Naive B cell (primary cell): ENCODE data around the gene C6orf89. TPM values are rescaled to one million over a fixed set of nuclear protein-coding genes. Genes with fewer than 3 reads are reported as not detected.

Source experiments
- ATAC-seq, 2 donors: fragments of 150-1000 bp; cut with Tn5 transposase; 2 replicates each; pipeline ENCODE4 v1.10.0; 2021; ENCODE audit warnings: low read depth in 2 of 2, mild to moderate bottlenecking in 2 of 2, moderate library complexity in 2 of 2
- DNase-seq: peaks from one replicate; pipeline ENCODE4 v3.0.0; 2022
- H3K27ac Mint-ChIP-seq, 6 donors: one replicate each; pipeline ENCODE4 v1.8.0; 2020 to 2022; ENCODE audit warnings: mild to moderate bottlenecking in 6 of 6, mixed read lengths in 6 of 6, moderate library complexity in 5 of 6, inconsistent platforms in 2 of 6
- H3K27me3 Mint-ChIP-seq, 3 donors: one replicate each; pipeline ENCODE4 v1.8.0; 2021 to 2022; ENCODE audit warnings: mixed read lengths in 3 of 3, mild to moderate bottlenecking in 1 of 3
- H3K36me3 Mint-ChIP-seq, 2 donors: one replicate each; pipeline ENCODE4 v1.8.0; 2020 to 2022; ENCODE audit warnings: mixed read lengths in 2 of 2, inconsistent platforms in 1 of 2, mild to moderate bottlenecking in 1 of 2
- H3K4me1 Mint-ChIP-seq, 3 donors: one replicate each; pipeline ENCODE4 v1.8.0; 2020 to 2022; ENCODE audit warnings: mixed read lengths in 3 of 3, inconsistent platforms in 1 of 3, mild to moderate bottlenecking in 1 of 3, moderate library complexity in 1 of 3
- H3K4me3 Mint-ChIP-seq, 8 donors: one replicate each; pipeline ENCODE4 v1.8.0; 2020 to 2022; ENCODE audit warnings: mild to moderate bottlenecking in 8 of 8, mixed read lengths in 8 of 8, moderate library complexity in 8 of 8, inconsistent platforms in 2 of 8
- H3K9me3 Mint-ChIP-seq, 7 donors: one replicate each; pipeline ENCODE4 v1.8.0; 2020 to 2022; ENCODE audit warnings: mixed read lengths in 7 of 7, mild to moderate bottlenecking in 5 of 7, inconsistent platforms in 2 of 7, moderate library complexity in 1 of 7
- polyA plus RNA-seq, 6 donors: library from polyadenylated mRNA; unstranded; fragments of 300-500 nt; fragmentation: Illumina TruSeq; gene quantifications; one replicate each; pipeline ENCODE4 v1.2.3, GENCODE V29; 2021; ENCODE audit warnings: low read depth in 6 of 6

Gene C6orf89
- polyA plus RNA-seq, 6 donors from 2014 or later = 24.1 to 37.5 (median 34.4) TPM

GRCh38 chr6:36860126-36860525 is 25.6 kb upstream of the C6orf89 start:
- Mint-ChIP-seq H3K27me3 (no peaks in the 10 kb centered on the region), H3K4me1 (peaks cover 9 to 14% (median 10%) of the 10 kb centered on the region in 3 donors), H3K36me3 (peaks cover 21 to 29% of the 10 kb centered on the region in 2 donors), H3K9me3 (no peaks in the 10 kb centered on the region), H3K4me3 (no peak overlapping the region), H3K27ac (no peak overlapping the region)
- ATAC-seq = no peak
- DNase-seq = no peak

GRCh38 chr6:36862164-36862847 is 23.4 kb upstream of the C6orf89 start:
- H3K4me3 Mint-ChIP-seq = no peak overlapping the region
- peaks cover 11 to 26% of the 10 kb centered on the region in 2 donors for H3K36me3 Mint-ChIP-seq
- H3K9me3 Mint-ChIP-seq = no peaks in the 10 kb centered on the region
- ATAC-seq = no peak
- no peak overlapping the region for H3K27ac Mint-ChIP-seq
- H3K4me1 Mint-ChIP-seq = peaks cover 11 to 30% (median 18%) of the 10 kb centered on the region in 3 donors
- no peak for DNase-seq
- no peaks in the 10 kb centered on the region for H3K27me3 Mint-ChIP-seq

DNA sequence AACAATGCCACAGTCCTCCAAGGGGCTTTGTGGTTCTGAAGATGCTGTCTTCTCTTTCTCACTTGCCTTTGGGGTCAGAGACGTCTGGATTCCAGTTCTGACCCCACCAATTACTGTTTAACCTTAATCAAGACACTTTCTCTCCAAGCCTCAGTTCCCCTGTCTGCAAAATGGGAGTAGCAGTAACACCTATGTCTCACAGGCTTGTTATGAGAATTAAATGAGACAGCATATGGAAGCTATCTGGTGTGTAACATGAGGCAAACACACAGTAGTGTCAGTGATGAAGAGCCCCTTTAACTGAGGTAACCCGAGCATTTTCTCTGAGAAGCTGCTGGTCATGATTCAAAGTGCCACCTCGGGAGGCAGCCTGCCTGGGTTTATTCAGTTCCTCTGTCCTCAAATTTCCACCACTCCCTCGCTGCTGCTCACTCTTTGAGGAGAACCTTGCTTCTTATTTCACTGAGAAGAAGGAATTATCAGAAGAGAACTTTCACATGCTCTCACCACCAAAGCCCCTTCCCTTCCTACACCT is 22.8 kb upstream of the C6orf89 start:
- Mint-ChIP-seq H3K4me1 (peaks cover 17 to 36% (median 22%) of the 10 kb centered on the region in 3 donors), H3K9me3 (no peaks in the 10 kb centered on the region), H3K36me3 (peaks cover 11 to 32% of the 10 kb centered on the region in 2 donors), H3K4me3 (peak overlapping the region in 1 of 8 donors; percentile 24), H3K27ac (peak overlapping the region in 1 of 6 donors; percentile 70), H3K27me3 (no peaks in the 10 kb centered on the region)
- no peak for DNase-seq
- ATAC-seq = no peak

DNA sequence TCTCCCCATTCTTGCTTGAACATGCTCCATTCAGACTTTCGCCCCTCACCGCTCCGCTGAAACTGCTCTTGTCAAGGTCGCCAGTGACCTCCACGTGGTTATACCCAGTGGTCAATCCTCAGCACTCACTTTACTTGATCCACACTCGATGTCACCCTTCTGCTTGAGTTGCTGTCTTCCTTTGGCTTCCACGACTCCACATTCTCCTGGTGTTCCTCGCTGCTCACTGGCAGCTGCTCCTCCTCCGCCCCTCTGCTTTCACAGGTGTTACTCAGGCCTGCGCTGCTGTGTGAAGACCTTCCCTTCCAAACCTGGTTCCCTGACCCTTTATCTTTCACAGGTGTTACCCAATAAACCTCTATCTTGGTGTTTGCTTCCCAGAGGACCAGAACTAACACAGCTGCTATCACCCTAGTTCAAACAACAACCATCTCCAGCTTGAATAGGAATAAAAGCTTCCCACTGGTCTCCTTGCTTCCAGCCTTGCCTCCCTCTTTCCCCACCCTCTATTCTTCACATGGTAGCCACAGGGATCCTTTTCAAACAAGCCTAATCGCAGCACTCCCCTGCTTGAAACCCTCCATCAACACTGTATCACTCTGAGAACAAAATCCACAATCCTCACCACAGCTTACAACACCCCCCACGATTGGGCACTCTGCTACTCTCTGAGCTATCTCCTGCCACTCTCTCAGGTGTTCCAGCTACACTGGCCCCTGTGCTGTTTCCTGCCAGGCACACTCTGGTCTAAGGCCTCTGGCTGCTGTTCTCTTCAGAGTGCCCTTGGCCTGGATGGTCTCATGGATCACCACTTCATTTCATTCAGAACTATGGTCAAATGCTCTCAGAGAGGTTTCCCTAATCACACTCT is 21.8 kb upstream of the C6orf89 start:
- Mint-ChIP-seq H3K9me3 (no peaks in the 10 kb centered on the region), H3K4me1 (peaks cover 17 to 36% (median 22%) of the 10 kb centered on the region in 3 donors), H3K36me3 (peaks cover 11 to 34% of the 10 kb centered on the region in 2 donors), H3K27me3 (no peaks in the 10 kb centered on the region), H3K27ac (peak overlapping the region in 3 of 6 donors; percentile 6 to 15 (median 9)), H3K4me3 (no peak overlapping the region)
- ATAC-seq = no peak
- no peak for DNase-seq

DNA sequence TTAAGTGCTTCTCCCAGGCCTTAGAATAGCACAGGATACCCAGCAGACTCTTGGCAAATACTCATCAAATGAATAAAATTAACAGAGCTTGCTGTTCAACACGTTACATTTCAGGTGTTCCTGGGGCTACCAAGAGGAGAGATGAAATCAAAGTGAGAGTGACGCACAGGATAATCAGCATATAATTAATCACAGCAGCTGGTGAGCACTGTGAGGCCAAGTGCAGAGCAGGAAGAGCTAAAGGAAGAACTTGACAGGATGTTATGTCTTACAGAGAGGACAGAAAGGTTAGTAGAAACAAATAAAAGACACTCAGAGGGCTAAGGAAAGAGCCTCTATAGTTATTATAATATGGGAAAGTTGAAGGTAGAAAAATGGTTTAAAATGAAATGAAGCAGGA is 19.9 kb upstream of the C6orf89 start:
- H3K36me3 Mint-ChIP-seq = peaks cover 11 to 37% of the 10 kb centered on the region in 2 donors
- H3K9me3 Mint-ChIP-seq = no peaks in the 10 kb centered on the region
- H3K27ac Mint-ChIP-seq = no peak overlapping the region

GRCh38 chr6:36867471-36868224 is 18.1 kb upstream of the C6orf89 start:
- Mint-ChIP-seq H3K4me1 (peaks cover 26 to 54% (median 29%) of the 10 kb centered on the region in 3 donors), H3K27ac (peak overlapping the region in 3 of 6 donors; percentile 4 to 35 (median 23)), H3K36me3 (peaks cover 11 to 42% of the 10 kb centered on the region in 2 donors), H3K27me3 (no peaks in the 10 kb centered on the region), H3K9me3 (no peaks in the 10 kb centered on the region), H3K4me3 (peak overlapping the region in 1 of 8 donors; percentile 58)
- DNase-seq = no peak
- no peak for ATAC-seq

More for the DNA sequence above, 19.9 kb upstream of the C6orf89 start:
- DNase-seq (no peak), ATAC-seq (no peak)
- no peak overlapping the region for H3K4me3 Mint-ChIP-seq
- no peaks in the 10 kb centered on the region for H3K27me3 Mint-ChIP-seq
- peaks cover 23 to 50% (median 27%) of the 10 kb centered on the region in 3 donors for H3K4me1 Mint-ChIP-seq

- H3K27me3 Mint-ChIP-seq = no peaks in the 10 kb centered on the region
- H3K36me3 Mint-ChIP-seq = peaks cover 0 to 16% of the 10 kb centered on the region in 2 donors
- no peaks in the 10 kb centered on the region for H3K9me3 Mint-ChIP-seq
- H3K27ac Mint-ChIP-seq = no peak overlapping the region
- no peak overlapping the region for H3K4me3 Mint-ChIP-seq
- H3K4me1 Mint-ChIP-seq = peaks cover 26 to 51% (median 47%) of the 10 kb centered on the region in 3 donors
- no peak for DNase-seq
- no peak for ATAC-seq
Measured at GRCh38 chr6:36871686-36872085, 14.1 kb upstream of the C6orf89 start.

GRCh38 chr6:36873115-36873514 is 12.6 kb upstream of the C6orf89 start:
- peaks cover 0 to 8% of the 10 kb centered on the region in 2 donors for H3K36me3 Mint-ChIP-seq
- H3K27ac Mint-ChIP-seq = peak overlapping the region in 4 of 6 donors; percentile 41 to 91 (median 56)

GRCh38 chr6:36873612-36874442 is 11.9 kb upstream of the C6orf89 start:
- H3K27me3 Mint-ChIP-seq = peaks cover 0 to 8% (median 0%) of the 10 kb centered on the region in 3 donors
- peaks cover 0 to 8% of the 10 kb centered on the region in 2 donors for H3K36me3 Mint-ChIP-seq
- H3K9me3 Mint-ChIP-seq = no peaks in the 10 kb centered on the region
- H3K27ac Mint-ChIP-seq = peak overlapping the region in 4 of 6 donors; percentile 64 to 98 (median 94)
- DNase-seq (no peak), ATAC-seq (no peak)
- peaks cover 19 to 39% (median 36%) of the 10 kb centered on the region in 3 donors for H3K4me1 Mint-ChIP-seq
- peak overlapping the region; percentile 92 to 99 (median 97) for H3K4me3 Mint-ChIP-seq

More at GRCh38 chr6:36873115-36873514, 12.6 kb upstream of the C6orf89 start:
- Mint-ChIP-seq H3K4me3 (peak overlapping the region; percentile 92 to 99 (median 97)), H3K4me1 (peaks cover 21 to 41% (median 36%) of the 10 kb centered on the region in 3 donors), H3K9me3 (no peaks in the 10 kb centered on the region), H3K27me3 (peaks cover 0 to 7% (median 0%) of the 10 kb centered on the region in 3 donors)
- ATAC-seq = no peak
- DNase-seq = no peak

GRCh38 chr6:36874443-36875249 is 11.1 kb upstream of the C6orf89 start, which contains the start of gene PPIL1:
Gene PPIL1, minus strand, starts transcription at chr6:36874803. Its CDS starts 31 bp downstream, at chr6:36874772.
- Mint-ChIP-seq H3K36me3 (peaks cover 0 to 8% of the 10 kb centered on the region in 2 donors), H3K27ac (peak within 1 kb of the TSS; percentile 83 to 98 (median 97)), H3K9me3 (no peaks in the 10 kb centered on the region), H3K4me1 (peaks cover 19 to 39% (median 32%) of the 10 kb centered on the region in 3 donors), H3K27me3 (peaks cover 0 to 12% (median 7%) of the 10 kb centered on the region in 3 donors), H3K4me3 (peak within 1 kb of the TSS; percentile 92 to 99 (median 97))
- ATAC-seq (peak; percentile 88 to 89), DNase-seq (peak; percentile 88)

GRCh38 chr6:36875250-36875633 is 10.5 kb upstream of the C6orf89 start:
- DNase-seq (no peak), ATAC-seq (no peak)
- Mint-ChIP-seq H3K4me3 (peak overlapping the region; percentile 92 to 99 (median 97)), H3K27ac (peak overlapping the region; percentile 7 to 98 (median 97)), H3K4me1 (peaks cover 19 to 35% (median 26%) of the 10 kb centered on the region in 3 donors), H3K9me3 (no peaks in the 10 kb centered on the region), H3K36me3 (peaks cover 0 to 8% of the 10 kb centered on the region in 2 donors), H3K27me3 (peaks cover 0 to 12% (median 8%) of the 10 kb centered on the region in 3 donors)
